Esophagus muscularis mucosa (tissue), 4 donors: ENCODE data around the gene SLC35A3. TPM values are rescaled to one million over a fixed set of nuclear protein-coding genes. Genes with fewer than 3 reads are reported as not detected.

ENCODE experiments used
- DNase-seq: peaks from one replicate; pipeline ENCODE4 v3.0.0-alpha.2; 2017; ENCODE audit errors: extremely low spot score
- H3K27ac ChIP-seq, 4 donors: fragments of 200-600 bp; sonication (generic); replicated peaks in 1 of 4; 1 replicate in 3 of 4; 2 replicates in 1 of 4; pipeline ENCODE4 v1.5.1; 2016 to 2019; ENCODE audit warnings: mild to moderate bottlenecking in 1 of 4
- H3K27me3 ChIP-seq, 4 donors: fragments of 200-600 bp; sonication (generic); one replicate each; pipeline versions ENCODE4 v1.5.1 to v1.6.0; 2016 to 2019
- H3K36me3 ChIP-seq, 4 donors: fragments of 200-600 bp; sonication (generic); one replicate each; pipeline ENCODE4 v1.5.1; 2016 to 2019
- H3K4me1 ChIP-seq, 4 donors: fragments of 200-600 bp; sonication (generic); one replicate each; pipeline ENCODE4 v1.5.1; 2016 to 2019
- H3K4me3 ChIP-seq, 4 donors: fragments of 200-600 bp; sonication (generic); 1 replicate in 2 of 4; 2 replicates in 2 of 4; pipeline ENCODE4 v1.5.1; 2016 to 2019; ENCODE audit warnings: mild to moderate bottlenecking in 4 of 4, moderate library complexity in 1 of 4
- H3K9me3 ChIP-seq, 4 donors: fragments of 200-600 bp; sonication (generic); 1 replicate in 3 of 4; 2 replicates in 1 of 4; pipeline ENCODE4 v1.5.1; 2016 to 2019
- CTCF ChIP-seq, 3 experiments: fragments of 200-600 bp in 2 of 3; fragments of 450-650 bp in 1 of 3; sonication (generic) in 2 of 3; IDR thresholded peaks; one replicate each; pipeline ENCODE4 v1.5.1; 2017 to 2019; ENCODE audit warnings: antibody characterized with exemption in 3 of 3, mild to moderate bottlenecking in 2 of 3, moderate library complexity in 1 of 3
- EP300 ChIP-seq: sonication (generic); formaldehyde crosslinking; IDR thresholded peaks from one replicate; pipeline ENCODE4 v1.6.1; 2017; ENCODE audit warnings: antibody characterized with exemption
- POLR2A ChIP-seq: fragments of 450-650 bp; IDR thresholded peaks from one replicate; pipeline ENCODE4 v1.6.1; 2017; ENCODE audit warnings: antibody characterized with exemption, moderate library complexity, mild to moderate bottlenecking, low read depth
- POLR2AphosphoS5 ChIP-seq, 2 donors: sonication (generic); formaldehyde crosslinking; IDR thresholded peaks; one replicate each; pipeline ENCODE4 v1.6.1; 2017; ENCODE audit warnings: antibody characterized with exemption in 2 of 2
- WGBS: methylation state at CpG from one replicate; pipeline ENCODE4 v1.1.5; 2018; 5-methylcytosine and 5-hydroxymethylcytosine counted together
- intact Hi-C: fragments of 100-400 bp; cut with DNase I; formaldehyde crosslinking; loops from one replicate; pipeline ENCODE4 v1.15.1; 2023
- total RNA-seq, 4 donors: library from RNA; depleted of rRNA; stranded (reverse); fragments of >200 nt; gene quantifications; one replicate each; pipeline versions ENCODE4 v1.1.0 to v1.2.1, GENCODE V29; 2016

The SLC35A3 gene
- total RNA-seq, 4 donors from 2014 or later: 16.8 to 24.6 (median 22.9) TPM

- intact Hi-C loops: no loop called here
- Histone ChIP-seq H3K9me3 (no peaks in the 10 kb centered on the region), H3K27ac (no peak overlapping the region), H3K4me3 (no peak overlapping the region), H3K36me3 (peaks cover 0 to 13% (median 9%) of the 10 kb centered on the region in 4 donors), H3K27me3 (no peaks in the 10 kb centered on the region), H3K4me1 (no peaks in the 10 kb centered on the region)
- TF ChIP-seq EP300 (no peak), POLR2A (no peak), CTCF (IDR thresholded peaks at IDR 0.05) (no peak), POLR2AphosphoS5 (IDR thresholded peaks at IDR 0.05) (no peak)
- DNase-seq: no peak
Observed at GRCh38 chr1:99979091-99979490, 9.3 kb downstream of the SLC35A3 start.

GRCh38 chr1:99980928-99981327, 11.1 kb downstream of the SLC35A3 start:
- Histone ChIP-seq H3K4me3 (no peak overlapping the region), H3K9me3 (no peaks in the 10 kb centered on the region), H3K36me3 (peaks cover 0 to 7% (median under 1%) of the 10 kb centered on the region in 4 donors), H3K27me3 (no peaks in the 10 kb centered on the region), H3K4me1 (no peaks in the 10 kb centered on the region), H3K27ac (no peak overlapping the region)
- TF ChIP-seq EP300 (no peak), POLR2A (no peak), CTCF (IDR thresholded peaks at IDR 0.05) (no peak), POLR2AphosphoS5 (IDR thresholded peaks at IDR 0.05) (no peak)
- DNase-seq: no peak
- intact Hi-C loops: no loop called here

- Histone ChIP-seq H3K9me3 (peaks cover 0 to 8% (median under 1%) of the 10 kb centered on the region in 4 donors), H3K36me3 (peaks cover 0 to 8% (median 2%) of the 10 kb centered on the region in 4 donors), H3K27me3 (no peaks in the 10 kb centered on the region), H3K27ac (peak overlapping the region in 1 of 4 donors; percentile 14), H3K4me3 (no peak overlapping the region), H3K4me1 (peaks cover 0 to 16% (median 9%) of the 10 kb centered on the region in 4 donors)
- intact Hi-C loops: no loop called here
- 63% methylated on average over 2 of the region's 2 CpGs for WGBS
- no peak for DNase-seq
- TF ChIP-seq CTCF (IDR thresholded peaks at IDR 0.05) (no peak), POLR2A (no peak), EP300 (no peak), POLR2AphosphoS5 (IDR thresholded peaks at IDR 0.05) (no peak)
Observed at GRCh38 chr1:99986656-99987225, 16.9 kb downstream of the SLC35A3 start.

- Histone ChIP-seq H3K9me3 (peaks cover 0 to 13% (median 2%) of the 10 kb centered on the region in 4 donors), H3K27ac (no peak overlapping the region), H3K27me3 (no peaks in the 10 kb centered on the region), H3K36me3 (peaks cover 0 to 10% (median 2%) of the 10 kb centered on the region in 4 donors), H3K4me3 (no peak overlapping the region), H3K4me1 (peaks cover 0 to 16% (median 9%) of the 10 kb centered on the region in 4 donors)
- no peak for DNase-seq
- WGBS: 92% methylated on average over 1 of the region's 1 CpG
- TF ChIP-seq POLR2AphosphoS5 (IDR thresholded peaks at IDR 0.05): no peak
- no peak for TF ChIP-seq POLR2A
- no peak for TF ChIP-seq EP300
- no peak for TF ChIP-seq CTCF (IDR thresholded peaks at IDR 0.05)
- intact Hi-C loops: no loop called here
Observed at GRCh38 chr1:99988210-99988765, 18.5 kb downstream of the SLC35A3 start.
